Astrocyte of the hippocampus (primary cell): ENCODE data around the gene MLC1.
"Not testable (repeated sequence)": the region's sequence is repeated elsewhere in the genome, so short reads cannot be mapped to it uniquely, and the experiment has no call there.

Experiments
- DNase-seq: peaks from one replicate; pipeline ENCODE4 v3.0.0; 2011; ENCODE audit warnings: low read depth, low spot score

MLC1 gene

DNA sequence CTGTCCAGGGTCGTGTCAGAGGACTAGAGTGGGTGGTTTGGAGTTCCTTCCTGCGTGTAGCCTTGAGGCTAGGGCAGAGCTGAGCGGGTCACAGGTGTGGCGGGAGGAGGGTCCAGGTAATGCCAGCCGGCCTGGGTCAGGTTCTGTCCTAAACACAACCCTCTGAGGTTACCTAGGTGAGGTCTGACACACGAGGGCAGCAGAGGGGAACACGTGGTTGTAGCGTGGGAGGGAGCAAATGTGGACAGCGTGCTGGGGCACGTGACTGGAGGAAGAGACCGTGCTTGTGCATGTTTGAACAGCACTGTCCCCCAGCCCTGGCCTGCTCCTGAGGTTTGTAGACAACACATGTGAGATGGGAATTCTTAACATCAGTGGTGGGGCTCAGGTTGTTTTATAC, 17.7 kb upstream of the MLC1 start:
- no peak for DNase-seq

DNA sequence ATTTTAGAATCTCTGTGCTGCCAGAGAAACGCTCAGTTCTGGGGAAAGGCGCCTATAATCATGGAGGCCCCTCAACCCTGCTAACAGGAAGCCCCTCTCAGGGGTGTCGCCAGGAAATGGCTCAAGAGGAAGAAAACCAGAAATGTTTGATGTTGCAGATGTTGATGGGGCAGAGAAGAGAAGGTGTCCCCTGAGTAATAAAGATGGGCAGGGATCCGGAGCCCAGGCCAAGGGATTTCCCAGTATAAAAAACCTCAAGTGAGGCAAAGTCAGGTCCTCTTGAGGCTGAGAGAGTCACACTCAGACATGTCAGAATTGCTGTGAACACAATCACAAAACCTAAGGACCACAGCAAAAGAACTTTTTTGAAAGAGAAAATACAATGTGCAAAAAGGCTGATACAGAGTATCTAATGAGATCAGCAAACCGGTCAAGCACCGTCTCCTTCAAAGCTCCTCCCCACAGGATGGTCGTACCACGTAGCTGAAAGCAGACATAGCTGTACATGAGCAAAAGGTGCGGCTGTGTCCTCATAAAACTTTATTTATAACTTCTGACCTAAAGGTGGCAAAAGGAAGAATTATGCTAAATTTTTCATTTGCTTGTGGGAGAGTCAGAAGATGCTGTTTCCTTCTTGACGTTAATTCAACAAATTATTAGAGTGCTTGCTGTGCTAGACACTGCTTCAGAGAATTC, 16.8 kb upstream of the MLC1 start:
- DNase-seq = no peak

DNA sequence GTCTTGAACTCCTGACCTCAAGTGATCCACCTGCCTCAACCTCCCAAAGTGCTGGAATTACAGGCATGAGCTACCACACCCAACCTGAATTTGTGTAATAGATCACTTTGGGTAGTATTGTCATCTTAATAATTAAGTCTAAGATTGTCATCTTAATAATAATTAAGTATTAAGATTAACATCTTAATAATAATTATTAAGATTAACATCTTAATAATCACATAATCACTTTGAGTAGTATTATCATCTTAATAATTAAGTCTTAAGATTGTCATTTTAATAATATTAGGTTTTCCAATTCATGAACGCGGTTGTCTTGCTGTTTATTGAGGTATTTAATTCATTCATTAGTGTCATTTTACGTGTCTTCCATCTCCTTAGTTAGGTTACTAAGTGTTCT, 12.8 kb upstream of the MLC1 start:
- DNase-seq = no peak

DNA sequence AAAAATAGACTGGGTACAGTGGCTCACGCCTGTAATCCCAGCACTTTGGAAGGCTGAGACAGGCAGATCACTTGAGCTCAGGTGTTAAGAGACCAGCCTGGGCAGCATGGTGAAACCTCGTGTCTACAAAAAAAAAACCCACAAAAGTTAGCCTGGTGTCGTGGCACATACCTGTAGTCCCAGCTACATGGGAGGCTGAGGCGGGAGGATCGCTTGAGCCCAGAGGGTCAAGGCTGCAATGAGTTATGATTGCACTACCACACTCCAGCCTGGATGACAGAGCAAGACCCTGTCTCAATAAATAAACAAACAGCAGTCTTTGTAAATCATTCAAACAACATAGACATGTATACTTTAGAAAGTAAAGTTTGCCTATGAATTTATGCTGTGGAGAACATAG, 7.1 kb upstream of the MLC1 start:
- no peak for DNase-seq

DNA sequence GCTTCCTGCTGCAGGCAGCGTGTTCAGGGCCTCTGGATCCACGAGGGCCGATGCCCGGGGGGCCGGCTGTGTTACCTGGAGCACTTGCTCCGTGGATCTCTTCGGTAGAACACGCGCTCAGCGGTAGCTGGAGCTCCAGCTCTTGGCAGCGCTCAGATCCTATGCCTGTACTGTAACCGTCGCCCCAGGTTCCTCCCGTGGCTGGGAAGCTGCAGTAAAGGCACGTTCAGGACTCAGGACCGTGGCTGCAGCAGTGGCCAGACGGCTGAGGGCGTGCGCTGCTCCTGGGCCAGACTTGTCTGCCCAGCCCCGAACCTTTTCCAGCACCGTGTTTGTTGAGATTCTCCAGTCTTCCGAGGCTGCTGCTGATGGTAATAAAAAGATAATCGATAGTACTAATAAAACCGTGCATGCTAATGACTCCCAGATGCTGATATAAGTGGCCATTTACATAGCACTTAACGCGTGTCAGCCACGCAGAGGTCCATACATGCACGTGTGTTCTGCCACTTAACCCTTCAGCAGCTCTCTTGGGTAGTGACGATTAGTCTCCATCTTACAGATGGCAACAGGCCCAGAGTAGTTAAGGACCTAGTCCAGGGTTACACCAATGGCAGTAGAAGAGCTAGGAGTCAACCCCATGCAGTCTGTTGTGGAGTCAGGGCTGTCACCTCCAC, 6.0 kb upstream of the MLC1 start:
- no peak for DNase-seq

DNA sequence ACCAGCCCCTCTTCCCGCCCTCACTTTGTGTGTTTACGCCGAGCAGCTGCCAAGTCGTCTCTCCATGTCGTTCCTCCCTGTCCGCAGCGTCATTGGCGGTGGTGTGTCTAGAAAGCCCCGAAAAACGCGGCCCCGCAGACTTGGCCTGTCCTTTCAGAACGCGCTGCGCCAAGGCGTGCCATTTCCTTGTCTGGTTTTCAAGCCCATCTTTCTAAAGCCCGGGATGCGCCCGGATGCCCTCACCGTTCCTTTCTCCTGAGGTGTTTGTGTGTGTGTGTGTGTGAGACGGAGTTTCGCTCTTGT, 5.1 kb upstream of the MLC1 start:
- DNase-seq = no peak

DNA sequence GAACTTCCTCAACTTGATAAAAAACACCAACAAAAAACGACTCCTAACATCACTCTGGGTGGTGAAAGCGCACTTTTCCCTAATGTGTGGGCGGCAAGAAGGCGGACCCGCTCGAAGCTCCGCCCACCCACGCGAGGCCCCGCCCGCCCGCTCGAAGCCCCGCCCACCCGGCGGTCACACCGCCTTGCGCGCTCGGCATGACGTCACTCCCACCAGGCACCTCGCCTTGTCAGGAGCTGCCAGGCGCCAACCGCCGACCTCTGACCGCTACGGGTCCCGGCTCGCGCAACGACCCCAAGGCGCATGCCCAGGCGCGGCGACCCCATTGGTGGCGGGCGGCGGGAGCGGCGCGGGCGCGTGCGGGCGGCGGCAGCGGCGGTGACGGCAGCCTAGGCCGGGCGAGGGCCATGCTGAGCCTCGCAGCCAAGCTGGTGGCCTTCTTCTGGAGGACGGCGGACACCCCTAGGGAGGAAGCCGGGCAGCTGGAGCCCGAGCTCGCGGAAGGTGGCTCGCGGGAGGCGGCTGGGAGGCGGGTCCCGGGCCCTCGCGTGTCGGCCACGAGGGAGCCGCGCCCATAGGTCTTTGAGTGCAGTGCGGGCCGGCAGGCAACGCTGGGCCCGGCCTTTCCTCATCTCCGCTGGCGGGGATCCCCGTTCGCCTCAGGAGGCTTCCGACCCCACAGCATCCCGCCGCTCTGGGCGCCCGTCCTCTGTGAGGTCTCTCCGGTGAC, 4.6 kb upstream of the MLC1 start, which contains the start of gene MOV10L1:
MOV10L1 (plus strand) TSS at position 325 of the 730 bp plus-strand sequence; CDS start at position 408, 83 bp downstream.
- DNase-seq = peak; percentile 29

DNA sequence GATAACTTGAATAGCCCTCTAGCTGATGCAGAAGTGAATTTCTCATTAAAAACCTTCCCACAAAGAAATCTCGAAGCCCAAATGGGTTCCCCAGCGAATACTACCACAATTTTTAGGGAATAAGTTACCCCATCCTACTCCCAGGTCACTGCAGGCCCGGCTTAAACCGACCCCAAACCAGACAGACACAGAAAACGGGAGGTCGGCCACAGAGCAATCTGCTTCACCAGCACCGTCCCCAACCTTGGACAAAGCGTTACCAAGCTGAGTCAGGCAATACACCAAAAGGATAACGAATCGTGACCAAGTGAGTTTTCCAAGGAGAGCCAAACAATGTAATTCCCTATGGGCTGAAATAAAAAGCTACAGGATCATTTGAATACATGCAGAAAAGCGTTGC, 4.0 kb upstream of the MLC1 start:
- no peak for DNase-seq

DNA sequence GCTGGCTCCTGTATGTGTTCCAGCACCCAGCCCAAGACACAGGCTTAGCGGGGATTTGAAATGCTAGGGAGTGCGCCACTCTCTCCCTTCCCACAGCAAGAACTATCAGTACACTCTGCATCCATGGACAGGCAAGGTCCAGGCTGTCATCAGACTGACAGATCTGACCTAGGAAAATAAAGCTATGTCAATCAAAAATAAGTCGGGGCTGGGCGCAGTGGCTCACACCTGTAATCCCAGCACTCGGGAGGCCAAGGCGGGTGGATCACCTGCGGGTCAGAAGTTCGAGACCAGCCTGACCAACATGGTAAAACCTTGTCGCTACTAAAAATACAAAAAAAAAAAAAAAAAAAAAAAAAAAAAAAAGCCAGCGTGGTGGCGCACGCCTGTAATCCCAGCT, 2.9 kb upstream of the MLC1 start:
- no peak for DNase-seq

DNA sequence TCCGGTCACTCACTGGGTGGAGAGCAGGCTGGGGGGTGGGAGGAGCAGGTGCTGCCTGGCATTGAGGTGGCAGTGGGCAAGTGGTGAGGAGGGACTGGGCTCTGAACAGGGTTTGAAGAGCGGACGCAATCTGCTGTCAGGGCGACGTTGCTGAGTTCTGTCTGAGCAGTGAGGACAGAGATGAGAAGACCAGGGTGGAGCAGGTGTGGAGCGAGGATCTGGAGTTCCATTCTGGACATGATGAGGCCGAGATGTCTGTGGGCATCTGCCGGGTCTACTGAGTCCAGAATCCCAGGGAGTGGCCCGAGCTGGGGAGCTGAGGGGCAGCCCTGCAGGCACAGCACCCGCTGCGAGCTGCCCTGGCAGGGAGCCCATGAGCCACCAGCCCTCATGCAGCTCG, 2.4 kb upstream of the MLC1 start:
- DNase-seq = no peak

DNA sequence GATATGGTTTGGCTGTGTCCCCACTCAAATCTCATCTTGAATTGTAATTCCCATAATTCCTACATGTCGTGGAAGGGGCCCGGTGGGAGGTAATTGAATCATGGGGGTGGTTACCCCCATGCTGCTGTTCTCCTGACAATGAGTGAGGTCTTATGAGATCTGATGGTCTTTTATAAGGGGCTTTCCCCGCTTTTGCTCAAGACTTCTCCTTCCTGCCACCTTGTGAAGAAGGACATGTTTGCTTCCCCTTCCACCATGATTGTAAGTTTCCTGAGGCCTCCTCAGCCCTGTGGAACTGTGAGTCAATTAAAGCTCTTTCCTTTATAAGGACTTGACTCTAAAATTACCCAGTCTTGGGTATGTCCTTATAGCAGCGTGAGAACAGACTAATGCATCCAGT, 1.7 kb upstream of the MLC1 start:
- DNase-seq = not testable (repeated sequence)

DNA sequence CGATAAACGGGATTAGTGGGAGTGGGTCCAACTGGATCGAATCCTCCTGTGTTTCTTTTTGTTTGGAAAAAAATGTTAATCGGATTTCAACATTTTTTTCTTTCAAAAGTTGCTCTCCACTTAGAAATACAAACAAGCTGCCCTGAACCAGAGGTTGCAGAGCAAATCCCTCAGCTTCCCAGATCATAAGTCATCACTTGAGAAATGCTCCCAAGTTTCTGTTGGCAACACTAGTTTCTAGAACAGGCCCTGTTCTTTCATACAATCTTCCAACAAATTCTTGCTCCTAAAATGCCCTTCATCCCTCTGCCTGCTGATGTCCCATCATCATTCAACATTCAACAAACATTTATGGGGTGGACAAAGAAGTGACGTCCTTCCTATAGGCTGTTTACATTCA, 1.3 kb upstream of the MLC1 start:
- DNase-seq = peak; percentile 75

DNA sequence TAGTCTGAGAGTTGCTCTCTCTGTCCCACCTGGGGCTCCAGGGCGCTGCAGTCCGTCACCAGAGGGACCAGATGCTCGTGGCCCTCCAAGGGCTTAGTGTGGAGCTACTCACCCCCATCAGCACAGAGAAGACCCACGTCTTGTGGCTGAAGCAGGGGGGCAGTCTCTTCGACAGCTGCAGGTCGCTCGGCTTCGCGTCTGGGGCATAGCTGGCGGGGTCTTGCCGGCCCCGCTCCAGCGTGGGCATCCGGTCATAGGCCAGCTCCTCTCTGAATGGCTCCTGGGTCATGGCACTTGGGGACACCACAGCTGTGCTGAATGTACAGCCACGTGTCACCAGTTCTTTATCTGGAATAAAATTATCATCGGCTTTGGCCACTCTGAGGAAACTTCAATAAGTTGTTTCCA, 608 bp downstream of the MLC1 start:
- no peak for DNase-seq

DNA sequence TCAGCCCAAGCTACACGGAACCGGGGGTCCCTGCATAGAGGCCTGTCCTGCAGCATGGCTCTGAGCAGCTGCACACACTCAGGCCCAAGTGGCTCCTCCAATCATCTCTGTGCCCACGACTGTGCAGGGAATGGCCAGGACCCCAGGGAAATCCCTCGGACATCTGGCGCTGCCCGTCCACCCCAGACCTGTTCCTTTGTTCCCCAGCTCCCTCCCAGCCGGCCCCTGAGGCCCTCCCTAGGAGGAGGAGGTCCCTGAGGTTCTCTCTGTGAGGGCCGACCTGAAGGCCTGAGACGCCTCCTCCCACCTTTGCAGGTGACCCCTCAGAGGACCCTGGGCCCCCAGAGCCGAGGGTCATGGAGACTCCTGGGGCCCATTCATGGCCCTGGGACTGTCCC, 1.1 kb downstream of the MLC1 start:
- no peak for DNase-seq

DNA sequence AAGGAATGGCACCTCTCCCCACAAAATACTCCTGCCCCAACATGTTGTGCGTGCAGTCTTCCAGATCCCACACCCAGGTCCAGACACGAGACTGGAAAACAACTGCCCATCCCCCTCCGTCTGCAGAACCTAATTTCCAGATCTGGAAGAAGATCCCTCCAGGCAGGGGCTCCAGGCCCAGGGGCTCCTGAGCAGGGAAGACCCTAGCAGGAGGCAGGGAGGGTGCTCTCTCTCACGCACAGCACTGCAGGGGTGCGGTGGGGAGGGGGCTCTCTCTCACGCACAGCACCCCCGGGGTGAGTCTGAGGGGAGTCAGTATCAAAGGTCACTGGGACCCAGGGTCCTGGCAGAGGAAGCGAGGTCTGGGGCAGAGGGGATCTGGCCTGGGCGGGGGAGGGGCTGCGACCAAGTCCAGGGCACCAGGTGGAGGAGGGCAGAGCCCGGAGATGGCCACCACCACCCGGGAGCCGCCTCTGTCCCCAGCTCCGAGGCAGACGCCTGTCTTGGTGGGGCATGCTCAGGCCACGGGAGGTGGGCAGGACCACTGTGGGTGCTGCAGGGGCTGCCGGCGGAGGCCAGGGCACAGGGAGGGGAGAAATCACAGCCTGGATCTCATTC, 1.7 kb downstream of the MLC1 start:
- no peak for DNase-seq

DNA sequence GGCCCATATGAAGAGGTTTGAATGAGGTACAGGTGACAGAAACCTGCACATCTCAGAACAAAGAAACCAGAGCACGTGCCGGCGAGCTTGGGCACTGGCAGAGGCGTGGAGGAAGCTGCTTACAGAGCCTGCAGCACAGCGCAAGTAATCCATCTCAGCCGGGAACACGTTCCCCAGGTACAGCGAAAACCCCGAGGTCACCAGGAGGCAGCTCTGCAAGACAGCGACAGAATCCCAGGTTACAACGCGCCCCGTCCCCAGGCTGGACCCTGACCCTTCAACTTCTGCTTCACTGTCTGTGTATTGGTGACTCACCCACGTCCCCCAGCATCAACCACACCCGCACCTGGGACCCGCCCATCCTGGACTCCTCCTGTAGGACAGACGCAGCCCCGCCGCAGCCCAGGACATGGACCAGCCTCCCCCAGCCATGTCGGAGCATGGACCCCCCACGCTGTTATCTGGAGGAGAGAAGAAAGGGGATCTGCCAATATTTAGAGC, 2.2 kb downstream of the MLC1 start:
- no peak for DNase-seq

DNA sequence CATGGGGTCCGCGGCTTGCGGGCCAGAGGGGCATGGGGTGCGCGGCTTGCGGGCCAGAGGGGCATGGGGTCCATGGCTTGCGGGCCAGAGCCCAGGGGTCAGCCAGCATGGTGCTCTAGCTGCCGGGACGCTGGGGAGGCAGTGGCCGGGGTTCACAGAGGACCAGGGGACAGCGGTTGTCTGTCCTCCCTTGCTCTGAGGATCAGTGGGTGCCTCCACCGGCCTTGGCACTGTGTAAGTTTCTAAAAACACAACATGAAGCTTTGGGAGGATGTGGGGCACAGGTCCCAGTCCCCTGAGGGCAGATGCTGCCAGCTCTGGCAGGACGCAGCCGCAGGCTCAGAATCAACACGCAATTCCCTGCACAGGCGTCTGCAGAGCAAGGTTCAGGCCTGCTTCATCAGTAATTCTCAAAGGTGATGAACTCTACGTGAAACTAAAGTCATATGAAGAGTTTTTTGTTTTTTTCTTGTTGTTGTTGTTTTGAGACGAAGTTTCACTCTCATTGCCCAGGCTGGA, 3.0 kb downstream of the MLC1 start:
- DNase-seq = no peak

DNA sequence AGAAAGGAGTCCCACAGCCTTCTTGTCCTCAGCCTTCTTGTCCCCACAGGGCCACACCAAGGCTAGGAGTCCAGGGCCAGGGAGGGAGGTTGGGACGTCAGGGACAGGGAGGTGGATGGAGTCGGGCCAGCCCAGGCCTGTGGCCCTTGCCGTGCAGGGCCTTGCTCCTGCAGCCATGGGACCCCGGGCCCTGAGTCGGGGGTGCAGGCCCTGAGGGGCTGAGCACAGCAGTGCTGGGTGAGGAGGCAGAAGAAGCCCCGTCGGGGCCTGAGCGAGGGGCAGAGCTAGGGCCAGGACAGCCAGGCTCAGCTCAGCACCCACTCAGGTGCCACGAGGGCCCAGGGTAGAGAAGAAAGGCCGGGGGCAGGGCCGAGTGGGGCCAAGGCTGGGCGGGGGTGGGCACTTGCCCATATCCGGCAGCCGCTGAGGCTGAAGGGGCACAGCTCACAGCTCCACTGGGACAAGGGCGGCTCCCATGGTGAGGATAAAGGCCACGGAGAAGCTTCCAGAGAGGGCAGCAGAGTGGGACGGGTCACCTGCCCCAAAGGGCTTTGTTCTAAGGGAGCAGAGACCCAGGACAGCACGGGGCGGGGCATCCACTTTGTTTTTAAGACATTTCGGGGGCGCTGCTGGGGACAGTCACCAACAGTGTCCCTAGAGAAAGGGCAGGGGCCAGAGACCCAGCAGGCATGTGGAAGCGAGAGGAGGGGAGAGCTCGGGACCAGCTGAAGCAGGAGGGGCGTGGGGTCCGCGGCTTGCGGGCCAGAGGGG, 3.6 kb downstream of the MLC1 start:
- no peak for DNase-seq

DNA sequence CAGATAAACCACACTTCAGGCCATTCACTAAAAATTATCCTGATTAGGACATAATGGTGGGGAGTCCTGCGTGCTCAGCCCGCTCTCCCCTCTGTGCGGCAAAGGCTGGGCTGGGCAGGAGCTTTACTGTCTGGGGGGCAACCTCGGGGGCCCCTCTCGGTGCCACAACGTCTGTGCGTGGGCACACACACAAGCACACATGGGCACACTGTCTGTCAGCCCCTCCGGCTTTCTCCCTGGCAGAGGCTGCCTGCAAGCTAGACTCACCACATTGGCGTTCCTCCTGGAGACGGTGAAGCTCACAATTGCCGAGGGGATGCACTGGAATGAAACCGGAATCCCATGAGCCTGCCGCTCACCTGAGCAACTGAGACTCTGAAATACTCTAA, 5.2 kb downstream of the MLC1 start:
- no peak for DNase-seq

DNA sequence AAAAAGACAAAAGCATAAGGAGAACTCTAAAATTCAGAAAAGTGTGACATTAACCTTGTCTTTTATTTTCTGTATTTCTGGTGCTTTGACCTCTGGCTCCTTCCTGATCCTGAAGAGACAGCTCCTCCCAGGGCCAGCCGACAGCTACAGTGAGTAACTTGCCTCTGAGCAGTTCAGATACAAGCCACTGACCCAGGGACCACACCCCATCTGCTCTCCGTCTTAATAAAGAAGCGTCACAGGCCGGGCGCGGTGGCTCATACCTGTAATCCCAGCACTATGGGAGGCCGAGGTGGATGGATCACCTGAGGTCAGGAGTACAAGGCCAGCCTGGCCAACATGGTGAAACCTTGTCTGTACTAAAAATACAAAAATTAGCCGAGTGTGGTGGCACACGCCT, 6.5 kb downstream of the MLC1 start:
- no peak for DNase-seq

DNA sequence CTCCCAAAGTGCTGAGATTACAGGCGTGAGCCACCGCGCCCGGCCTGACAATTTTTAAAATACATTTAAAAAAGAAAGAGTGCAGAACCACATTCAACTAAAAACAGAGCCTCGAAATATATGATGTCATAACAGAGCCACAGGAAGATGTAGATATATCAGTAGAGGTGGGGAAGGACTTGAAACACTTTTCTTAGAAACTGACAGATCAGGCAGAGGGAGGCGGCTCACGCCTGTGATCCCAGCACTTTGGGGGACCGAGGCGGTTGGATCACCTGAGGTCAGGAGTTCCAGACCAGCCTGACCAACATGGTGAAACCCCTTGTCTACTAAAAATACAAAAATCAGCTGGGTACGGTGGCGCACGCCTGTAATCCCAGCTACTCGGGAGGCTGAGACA, 7.0 kb downstream of the MLC1 start:
- DNase-seq = no peak
